Activated CD4-positive, alpha-beta T cell treated with anti-CD3 and anti-CD28 coated beads for 24 hours (primary cell): ENCODE measurements around the gene PAK4.
"Not testable (repeated sequence)": the region's sequence is repeated elsewhere in the genome, so short reads cannot be mapped to it uniquely, and the experiment has no call there.

ENCODE experiments used
- DNase-seq, 2 donors: peaks; one replicate each; pipeline ENCODE4 v3.0.0-alpha.2; 2020; ENCODE audit warnings: low read depth in 2 of 2

The PAK4 gene

DNA sequence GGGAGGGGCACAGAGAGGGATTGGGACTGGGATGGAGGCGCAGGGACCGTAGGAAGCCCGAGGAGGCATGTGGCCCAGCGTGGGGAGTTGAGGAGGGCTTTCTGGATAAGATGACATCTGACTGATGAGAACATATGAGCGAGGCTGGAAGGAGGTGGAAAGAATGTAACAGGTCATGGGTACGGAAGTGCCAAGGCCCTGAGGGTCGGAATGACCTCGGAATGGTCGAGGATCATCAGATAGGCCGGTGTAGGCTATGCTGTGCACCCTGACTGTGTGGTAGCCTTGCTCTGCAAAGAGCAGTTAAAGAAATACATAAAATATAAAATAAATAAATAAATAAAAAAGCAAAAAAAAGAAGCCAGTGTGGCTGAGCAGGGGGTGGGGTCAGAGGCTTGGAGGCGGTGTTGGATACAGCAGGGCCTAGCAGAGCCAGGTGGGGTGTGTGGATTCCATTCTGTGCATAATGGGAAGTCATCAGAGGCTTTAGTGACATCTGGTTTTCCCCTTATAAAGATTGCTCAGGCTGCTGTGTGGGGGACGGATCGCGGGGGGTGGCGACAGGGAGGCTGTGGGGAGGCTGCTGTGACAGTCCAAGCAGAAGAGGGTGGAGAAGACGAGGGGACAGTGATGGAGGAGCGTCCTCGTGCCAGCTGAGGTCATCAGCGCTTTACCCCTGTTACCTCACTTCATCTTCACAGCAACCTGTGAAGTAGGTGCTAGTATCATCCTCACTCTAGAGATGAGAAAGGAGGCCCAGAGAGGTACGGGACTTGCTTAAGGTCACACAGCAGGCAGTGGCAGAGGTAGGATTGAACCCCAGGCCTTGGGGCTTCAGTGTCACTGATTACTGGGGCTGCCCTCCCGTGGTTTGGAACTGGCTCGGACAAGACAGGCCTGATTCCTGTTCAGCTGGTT is 5.0 kb downstream of the PAK4 start:
- no peak for DNase-seq

DNA sequence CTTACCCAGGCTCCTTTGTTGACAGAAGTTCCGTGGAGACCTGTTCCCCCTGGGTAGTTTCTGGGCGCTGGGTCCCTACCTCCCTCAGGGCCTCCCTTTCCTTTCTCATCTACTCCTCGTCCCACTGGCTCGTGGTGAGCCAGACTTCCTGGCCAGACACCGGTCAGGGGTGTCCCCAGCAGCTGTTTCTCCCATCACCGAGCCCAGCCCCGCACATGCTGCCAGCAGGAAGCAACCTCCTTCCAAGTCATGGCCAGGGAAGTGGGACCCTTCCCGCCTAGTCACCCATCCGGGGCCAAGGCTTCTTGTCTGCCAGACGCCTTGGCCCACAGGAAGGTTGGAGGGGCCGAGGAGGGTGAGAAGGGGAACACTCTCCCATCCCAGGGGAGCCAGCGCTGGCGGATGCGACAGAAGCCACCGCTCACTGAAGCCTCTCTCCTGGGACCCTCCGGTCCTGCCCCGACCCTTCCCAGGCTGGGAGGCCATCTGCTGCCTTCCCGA is 5.7 kb downstream of the PAK4 start:
- DNase-seq = no peak

DNA sequence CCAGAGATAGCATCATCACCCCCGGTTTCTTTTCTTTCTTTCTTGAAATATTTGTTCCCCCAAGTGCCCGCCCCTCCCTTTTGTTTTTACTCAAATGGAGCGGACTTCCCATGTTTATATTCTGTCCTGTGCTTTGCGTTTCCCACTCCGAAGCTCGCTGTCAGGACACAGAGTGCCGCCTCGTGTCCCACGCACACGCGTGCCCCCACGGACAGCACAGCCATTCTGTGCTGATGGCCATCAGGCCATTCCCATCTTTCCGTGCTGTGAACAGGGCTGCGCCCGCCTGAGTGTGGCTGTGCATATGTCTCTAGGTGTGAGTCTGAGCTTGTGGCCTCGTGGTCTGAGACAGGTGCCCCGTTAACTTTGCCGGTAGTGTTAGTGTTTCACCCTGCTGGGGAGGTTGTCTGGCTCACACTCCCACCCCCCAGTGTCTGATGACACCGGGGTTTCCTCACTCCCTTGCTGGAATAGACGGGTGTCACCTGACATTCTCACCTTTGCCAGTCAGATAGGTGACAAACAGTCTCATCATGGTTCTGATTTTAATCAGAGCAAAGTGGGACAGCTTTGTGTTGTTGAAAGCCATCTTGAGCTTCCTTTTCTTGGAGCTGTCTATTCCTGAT is 6.9 kb downstream of the PAK4 start:
- DNase-seq = no peak

DNA sequence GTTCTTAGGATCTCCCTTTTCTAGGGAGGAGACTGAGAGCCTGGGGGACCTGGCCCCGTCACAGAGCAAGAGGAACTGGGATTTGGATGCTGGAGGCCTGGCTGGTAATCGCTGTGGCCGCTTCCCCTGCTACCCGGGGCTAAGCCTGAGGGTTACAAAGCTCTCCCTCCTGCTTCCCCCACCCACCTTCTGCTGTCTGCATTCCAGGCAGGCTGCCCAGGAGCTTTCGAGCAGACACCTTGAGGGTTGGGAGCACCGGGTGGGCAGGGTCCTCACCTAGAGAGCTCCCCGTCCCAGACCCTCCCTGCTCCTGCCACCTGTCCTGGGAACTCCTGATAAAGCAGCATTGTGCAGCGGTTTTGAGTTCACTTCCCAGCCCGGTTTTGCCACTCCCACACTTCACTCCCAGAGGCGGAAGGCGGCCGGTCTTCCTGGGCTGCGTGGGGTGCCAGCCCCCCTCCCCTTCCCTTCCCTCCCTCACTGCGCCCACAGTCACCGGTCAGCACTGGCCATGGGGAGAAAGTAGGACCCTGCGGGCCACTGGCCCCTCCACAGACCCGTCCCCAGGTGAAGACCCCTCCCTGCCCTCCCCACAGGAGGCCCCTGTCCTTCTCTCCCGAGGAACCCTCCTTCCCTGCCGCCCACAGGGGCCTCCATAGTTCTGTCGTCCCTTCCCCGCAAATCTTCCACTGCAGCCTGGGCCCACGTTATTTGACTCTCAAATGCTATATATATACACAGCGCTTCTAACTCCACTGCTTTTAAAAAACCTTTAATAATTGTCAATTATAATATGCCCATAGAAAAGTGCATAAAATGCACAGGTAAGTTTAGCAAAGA is 8.1 kb downstream of the PAK4 start:
- no peak for DNase-seq

DNA sequence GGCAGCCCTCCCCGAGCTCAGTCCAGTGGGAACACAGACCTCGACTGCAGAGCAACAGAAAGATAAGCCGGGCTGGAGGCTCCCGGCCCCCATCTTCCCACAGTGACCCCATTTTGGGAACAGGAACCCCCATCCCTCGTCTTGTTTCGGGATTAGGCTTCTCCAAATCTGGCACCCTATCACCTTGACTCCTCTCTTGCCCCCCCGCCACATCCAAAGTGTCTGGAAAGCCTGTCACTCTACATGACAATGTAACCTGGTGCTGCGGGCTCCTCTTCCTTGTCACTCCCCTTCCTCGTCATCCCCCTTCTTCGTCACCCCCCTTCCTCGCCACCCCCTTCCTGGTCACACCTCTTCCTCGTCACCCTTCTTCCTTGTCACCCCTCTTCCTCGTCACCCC is 10.1 kb downstream of the PAK4 start:
- DNase-seq = no peak

DNA sequence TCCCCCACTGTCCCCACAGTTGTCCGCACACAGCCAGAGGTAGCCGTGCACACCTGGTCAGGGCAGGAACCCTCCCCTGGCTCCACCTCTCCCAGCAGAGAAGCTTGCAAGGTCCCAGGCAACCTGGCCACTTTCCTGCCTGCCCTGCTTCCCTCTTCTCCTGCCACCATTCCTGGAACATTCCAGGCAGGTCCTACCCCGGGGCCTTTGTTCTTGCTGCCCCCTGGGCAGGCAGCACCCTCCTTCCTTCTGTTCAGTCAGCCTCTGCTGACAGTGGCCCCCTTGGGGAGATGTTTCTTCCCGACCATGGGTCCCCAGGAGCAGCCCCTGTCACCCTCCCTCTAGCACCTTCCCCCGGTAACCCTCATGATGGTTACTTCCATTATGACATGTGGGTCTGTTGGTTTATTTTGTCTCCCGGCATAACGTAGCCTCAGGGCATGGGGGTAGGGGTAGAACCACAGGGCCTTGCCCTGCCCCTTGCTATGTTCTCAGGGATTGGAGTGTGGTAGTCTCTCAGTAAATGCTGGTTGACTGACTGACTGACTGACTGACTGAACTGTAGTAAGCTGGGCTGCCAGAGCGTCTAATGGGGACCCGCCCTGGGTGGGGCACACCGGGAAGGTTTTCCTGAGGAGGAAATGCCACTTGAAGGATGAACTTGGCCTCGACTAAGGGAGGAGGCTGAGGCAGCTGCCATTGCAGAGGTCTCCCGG is 10.8 kb downstream of the PAK4 start:
- no peak for DNase-seq

DNA sequence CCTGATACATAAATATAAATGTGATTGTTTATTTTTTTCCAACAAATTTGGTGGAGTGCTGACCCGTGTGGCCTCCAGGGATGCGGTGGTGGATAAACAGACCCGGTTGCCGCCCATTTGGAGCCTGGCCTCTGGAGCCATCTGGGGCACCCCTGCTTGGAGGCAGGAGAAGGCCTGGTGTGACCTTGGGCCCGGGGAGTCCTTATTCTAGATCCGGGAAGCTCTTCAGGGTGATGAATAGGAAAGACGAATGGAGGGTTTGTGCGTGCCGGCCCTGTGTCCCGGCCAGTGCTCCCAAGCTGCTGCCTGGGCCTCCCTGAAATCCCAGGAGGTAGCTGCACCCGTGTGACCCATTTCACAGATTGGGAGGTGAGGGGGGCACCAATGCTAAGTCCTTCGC is 11.5 kb downstream of the PAK4 start:
- no peak for DNase-seq

DNA sequence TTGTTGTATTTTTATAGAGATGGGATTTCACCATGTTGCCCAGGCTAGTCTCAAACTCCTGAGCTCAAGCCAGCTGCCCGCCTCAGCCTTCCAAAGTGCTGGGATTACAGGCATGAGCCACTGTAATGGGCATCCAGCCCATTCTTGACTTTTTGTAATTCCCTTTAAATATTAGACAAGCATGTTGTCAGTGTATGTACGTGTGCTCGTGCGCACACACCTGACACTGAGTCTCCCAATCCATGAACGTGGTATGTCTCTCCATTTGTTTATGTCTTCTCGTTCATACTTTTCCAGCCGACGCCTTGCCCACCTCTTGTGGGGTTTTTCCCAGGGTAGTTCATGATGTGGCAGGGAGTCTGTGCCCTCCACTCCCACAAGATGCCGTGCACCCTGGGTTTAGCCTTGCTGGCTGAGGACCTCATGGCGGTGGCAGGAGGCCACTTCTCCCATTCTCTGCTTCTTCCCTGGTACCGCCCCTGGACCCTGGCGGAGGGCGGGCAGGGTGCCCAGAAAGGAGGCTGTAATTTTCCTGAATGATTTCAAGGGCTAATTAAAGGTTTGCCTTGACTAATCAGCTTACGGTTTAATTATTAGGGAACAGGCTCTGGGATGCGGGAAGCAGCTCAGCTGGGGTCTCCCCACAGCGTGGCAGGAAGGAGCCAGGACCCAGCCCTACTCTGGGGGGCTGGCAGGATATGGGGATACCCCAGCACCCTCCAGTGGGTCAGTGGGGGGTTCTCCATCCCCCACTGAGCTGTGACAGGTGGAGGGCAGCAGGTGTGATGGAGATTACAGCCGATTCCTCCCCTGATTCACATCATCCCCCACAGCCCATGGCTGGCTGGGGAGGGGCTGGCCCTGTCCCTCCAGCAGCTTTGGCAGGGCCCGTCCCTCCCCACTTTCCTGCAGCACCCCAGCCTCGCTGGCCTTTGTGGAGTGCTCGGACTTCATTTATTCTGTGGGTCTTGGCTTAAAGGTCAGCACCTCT is 12.9 kb downstream of the PAK4 start:
- no peak for DNase-seq

DNA sequence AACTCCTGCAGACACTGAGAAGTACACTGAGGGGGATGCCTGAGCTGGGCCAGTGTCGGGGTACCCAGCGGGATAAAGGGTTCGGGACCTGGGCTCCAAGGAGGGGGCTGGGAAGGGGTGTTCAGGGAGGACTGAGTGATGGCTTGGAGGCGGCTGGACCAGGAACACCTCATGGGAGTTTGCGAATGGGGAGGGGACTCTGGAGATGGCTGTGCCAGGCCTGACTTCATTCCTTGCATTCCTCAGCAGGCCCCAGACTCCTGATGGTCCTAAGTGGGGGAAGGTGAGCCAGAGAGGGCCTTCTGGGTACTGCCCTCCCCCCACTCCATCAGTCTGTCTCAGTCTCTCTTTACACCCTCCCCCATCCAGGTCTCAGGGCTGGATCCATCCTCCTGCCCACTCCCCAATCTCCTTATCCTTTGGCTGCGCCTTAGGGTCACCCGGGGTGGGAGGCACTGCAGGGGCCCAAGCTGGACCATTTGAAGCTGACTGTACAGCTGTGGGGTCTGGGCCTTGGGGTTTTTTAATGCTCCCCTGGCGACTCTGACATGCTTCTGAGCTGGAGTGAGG is 13.8 kb downstream of the PAK4 start:
- DNase-seq = no peak

DNA sequence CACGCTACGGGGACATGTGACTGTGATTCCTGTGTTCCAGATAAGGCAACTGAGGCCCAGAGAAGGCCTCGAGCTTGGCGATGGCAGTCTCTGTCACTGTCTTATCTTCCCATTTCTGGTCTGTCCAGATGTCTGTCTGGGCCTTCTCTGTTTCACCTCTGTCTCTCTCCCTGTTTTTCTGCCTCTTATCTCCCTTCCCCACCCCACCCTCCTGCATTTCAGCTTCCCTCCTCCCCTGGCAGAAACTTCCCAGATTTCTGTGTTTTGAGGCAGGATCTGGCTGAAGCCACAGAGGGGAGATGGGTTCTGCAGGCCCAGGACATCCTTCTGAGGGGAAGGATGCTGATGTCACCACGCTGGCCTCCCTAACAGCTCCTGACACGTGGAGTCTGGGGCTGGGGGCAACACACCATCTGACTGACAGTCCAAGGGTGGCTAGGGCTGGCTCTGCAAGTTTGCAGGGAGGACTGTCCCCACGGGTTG is 14.4 kb downstream of the PAK4 start:
- DNase-seq = no peak

DNA sequence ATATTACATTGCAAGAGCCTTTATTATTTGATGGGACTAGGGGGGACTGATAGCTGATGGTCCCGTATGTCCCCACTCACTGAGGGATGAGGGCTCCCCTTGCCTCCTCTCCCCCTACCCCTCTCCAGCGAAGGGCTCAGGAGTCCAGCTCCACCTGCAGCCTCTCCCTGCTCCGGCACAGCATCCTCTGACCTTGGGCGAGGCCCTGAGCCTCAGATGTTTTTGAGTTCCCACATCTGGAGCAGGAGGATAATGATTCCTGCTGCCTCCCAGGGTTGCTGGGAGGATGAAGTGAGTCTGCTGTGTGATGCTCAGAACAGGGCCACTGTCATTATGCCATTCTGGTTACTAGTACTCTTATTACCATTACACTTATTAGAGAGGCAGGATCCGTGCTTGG is 15.0 kb downstream of the PAK4 start:
- no peak for DNase-seq

DNA sequence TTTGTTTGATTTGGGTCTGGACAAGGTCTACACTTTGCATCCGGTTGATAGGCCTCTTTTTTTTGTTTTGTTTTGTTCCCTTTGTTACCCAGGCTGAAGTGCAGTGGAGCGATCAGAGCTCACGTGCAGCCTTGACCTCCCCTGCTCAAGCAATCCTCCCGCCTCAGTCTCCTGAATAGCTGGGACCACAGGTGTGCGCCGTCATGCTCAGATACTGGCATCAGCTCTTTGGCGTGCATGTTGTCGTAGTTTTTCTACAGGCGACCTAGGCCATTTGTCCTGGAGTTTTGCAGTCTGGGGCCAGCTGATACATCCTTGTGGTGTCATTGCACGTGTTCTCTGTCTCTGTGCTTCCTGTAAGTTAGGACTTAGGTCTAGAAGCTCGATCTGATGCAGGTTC is 16.3 kb downstream of the PAK4 start:
- DNase-seq = no peak

DNA sequence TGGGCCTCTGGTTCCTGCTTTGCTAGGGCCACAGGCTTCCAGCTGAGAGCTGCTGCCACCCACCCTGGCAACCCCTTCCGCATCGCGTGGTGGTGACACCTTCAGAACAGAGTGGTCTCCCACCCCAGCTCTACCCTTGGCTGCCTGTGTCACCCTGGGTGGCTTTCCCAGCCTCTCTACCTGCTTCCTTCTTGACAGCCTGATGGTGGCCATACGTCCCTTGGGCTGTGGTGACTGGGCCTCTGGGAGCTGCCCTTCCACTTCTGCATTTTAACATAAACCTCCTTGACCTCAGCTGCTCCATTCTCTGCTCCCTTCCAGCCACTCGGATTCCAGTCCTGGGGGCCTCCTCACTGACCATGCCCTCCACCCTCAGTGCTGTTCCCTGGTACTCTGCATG is 17.0 kb downstream of the PAK4 start:
- no peak for DNase-seq

DNA sequence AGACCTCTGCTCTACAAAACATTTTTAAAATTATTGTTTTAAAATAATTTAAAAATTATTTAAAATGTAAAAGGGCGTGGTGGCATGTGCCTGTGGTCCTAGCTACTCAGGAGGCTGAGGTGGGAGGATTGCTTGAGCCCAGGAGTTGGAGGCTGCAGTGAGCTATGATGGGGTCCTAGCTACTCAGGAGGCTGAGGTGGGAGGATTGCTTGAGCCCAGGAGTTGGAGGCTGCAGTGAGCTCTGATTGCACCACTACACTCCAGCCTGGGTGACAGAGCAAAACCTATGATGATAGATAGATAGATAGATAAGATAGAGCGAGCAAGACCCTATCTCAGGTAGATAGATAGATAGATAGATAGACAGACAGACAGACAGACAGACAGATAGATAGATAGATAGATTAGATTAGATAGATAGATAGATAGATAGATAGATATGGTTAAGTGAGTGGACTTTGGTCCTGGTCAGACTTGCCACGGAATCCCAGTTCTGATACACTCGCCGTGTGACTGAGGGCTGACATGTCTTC is 18.2 kb downstream of the PAK4 start:
- not testable (repeated sequence) for DNase-seq

DNA sequence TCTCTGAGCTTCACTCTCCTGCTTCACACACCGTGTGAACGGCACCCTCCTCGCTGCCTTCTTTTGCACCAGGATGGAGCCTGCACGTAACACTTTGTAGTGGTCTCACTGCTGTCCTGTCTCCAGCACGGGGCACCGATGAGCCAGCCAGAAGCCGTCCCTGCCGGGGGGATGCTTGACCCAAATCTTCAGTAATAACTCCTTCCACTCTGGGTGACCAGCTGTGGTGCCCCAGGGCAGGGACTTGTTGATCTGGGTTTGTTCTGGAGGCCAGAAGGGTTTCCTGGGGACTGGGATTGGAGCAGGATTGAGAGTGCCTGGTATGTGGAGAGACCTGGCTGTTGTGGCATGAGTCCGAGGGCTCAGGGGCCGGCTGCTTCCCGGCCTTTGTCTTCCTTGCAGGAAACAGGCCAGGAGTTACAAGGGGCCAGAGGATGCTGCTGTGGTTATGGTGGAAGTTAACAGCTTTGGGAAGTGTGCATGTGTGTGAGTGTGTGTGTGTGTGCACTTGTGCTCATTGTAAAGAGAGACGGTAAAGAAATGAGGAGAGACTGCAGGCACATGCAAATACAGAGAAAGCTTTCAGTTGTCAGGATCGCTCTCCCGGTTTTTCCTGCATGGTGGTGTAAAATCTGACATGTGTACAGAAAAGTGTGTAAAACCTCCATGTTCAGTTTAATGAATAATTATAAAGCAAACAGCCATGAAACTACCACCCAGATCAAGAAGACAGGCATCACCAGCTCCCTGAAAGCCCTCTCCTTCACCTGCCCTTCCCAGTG is 18.9 kb downstream of the PAK4 start:
- no peak for DNase-seq

DNA sequence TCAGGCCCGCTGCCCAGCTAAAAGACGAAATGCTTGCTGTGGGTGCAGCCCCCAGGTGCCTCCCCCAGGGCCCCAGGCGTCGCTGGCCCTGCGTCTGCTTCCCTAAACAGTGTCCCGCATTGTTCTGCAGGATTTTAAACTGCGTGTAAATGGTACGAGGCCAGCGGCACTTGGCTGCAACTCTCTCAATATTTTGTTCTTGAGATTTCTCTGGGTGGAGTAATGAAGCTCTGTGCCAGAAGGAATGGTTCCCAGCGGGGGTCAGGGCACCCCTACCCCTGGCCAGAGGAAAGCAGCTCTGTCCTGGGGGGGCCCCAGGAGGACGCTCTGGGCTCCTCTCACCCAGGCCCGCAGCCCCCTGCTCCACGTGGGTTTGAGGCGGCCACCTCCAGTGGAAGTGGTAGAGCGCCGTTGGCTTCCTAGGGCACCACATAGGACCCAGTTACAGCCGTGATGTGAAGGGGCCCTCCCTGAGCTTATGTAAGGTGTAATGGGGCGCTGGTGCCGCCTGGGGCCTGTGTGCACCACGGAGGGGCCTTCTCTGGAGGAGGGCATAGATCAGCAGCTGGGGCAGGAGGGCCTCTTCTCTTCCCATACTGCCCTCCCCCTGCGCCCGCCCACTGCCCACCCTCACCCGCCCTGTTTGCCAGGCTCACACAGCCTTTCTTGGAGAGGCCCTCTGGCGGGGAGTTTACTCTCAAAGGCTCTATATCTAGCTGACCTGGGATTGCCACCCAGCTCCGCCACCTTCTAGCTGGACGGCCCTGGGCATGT is 19.8 kb downstream of the PAK4 start:
- no peak for DNase-seq

DNA sequence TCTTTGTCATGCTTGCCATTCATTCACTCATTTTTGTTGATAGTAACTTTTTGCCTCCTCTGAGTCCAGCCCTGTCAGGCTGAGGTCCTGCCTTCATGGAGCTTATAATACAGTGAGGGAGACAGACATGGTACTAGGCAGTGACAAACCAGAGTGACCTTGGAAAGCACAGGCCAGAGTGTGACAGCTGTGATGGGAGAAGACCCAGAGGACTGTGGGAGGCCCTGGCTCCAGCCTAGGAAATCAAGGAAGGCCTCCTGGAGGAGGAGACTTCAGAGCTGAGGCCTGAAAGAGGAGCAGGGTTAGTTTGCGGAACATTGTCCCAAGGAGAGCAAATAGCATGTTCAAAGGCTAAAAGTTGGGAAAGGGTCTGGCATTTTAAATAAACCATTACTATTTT is 20.5 kb downstream of the PAK4 start:
- no peak for DNase-seq
